ENCODE measurements around the gene MACROD2.

The MACROD2 gene

DNA sequence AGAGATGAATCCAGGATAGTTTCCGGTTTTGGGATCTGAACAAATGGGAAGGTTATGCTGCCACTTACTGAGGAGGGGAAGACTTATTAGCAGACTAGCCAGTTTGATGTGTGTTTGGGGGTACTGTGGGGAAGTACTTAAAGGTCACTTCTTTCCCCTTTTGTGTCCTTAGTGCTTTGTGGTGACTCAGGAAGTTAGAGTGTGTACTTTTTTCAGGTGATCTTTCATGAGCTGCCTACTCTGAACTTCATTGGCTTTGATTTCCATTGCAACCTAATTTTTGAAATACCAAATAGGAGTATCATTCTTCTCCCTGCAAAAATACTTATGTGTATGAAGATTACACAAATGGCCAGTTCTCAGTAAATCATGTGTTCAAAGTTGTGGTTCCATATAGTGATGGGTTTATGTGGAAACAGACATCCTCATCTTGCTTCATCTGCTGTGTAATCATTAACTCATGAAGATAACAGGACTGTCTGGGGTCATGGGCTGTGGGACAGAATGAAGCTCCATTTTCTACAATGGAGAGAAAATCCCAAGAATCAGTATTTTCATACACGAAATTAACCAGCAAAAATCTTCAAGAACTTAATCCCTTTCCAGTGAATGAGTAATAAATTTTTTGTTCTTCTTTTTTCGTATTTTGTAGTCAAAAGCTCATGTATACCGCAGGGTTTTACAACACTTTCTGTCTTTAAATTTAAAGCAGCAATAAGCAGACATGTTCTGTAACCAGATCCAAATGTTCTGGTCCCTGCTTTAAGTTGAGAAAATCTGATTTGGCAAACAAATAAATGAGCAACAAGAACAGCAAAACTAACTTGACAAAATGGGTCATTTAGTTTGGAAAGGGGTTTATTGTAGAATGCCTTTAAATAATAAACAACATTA is 614.3 kb downstream of the MACROD2 start:
- FAIRE-seq, result no peak

DNA sequence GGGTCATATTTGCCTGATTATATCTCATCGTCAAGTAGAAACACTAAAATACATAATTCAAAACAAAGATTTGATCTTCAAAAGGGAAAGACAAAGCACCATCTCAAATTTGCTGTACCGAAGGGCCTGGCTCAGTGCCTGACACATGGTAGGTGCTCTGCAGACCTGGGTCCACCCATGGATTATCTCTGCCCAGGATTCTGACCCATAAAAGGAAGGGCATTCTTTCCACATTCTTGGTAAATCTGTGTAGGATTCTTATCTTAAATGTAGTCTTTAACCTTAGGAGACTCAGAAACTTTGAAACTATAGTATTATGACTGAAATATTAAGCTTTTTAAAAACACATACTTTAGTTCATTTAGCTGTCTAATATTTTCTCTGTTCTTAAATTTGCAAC is 616.2 kb downstream of the MACROD2 start:
- FAIRE-seq, result no peak

DNA sequence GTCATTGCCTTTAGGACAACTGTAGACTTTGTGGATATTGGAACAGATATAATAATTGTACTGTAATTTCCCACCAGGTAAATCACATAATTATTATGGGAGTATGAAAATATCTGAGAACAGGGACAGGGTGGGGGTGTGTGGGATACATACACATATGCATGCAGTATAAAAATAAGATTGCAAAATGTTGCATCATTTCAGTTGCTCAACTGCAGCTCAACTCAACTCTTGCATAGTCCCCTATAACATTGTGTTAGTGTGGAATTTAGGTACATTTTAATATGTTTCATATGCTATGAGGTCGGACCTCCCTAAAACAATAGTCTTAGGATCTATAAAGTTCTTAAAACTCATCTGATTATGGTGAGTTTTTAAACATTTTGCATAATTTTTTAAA is 617.1 kb downstream of the MACROD2 start:
- FAIRE-seq, result no peak

DNA sequence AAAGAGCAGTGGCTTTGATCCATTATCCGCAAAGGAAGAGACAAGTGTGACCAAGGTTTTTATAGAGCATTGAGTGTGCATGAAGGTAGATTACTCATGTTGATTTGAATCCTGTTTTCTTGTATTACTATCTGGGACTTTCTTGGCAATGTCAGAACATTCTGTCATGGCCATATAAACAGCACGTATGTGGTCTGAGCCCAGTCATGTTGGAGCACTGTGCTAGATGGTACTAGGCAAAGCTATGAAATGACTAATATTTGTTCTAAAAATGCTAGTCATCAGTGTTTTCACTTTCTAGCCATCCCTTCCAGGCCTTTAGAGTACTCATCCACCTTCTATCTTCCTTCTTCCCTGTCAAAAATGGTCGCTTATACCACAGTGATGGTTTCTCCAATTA is 620.7 kb downstream of the MACROD2 start:
- no peak for FAIRE-seq

DNA sequence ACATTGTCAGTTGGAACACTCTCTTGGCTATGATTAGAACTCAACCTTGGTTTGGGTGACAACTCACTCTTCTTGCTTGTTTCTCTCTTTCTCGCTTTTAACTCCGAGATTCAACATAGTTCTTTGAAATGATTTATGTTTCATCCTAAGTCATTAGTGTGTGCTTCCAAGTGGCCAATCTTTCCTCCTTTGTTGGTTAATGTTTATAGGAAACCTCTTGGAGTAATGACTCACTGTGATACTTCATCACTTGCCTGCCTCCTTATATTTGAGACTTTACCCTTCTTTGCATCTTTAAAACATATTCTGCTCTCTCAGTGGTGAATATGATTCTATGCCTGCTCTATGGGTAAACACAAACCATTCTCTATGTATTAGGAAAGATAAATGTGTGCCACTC is 621.8 kb downstream of the MACROD2 start:
- no peak for FAIRE-seq

DNA sequence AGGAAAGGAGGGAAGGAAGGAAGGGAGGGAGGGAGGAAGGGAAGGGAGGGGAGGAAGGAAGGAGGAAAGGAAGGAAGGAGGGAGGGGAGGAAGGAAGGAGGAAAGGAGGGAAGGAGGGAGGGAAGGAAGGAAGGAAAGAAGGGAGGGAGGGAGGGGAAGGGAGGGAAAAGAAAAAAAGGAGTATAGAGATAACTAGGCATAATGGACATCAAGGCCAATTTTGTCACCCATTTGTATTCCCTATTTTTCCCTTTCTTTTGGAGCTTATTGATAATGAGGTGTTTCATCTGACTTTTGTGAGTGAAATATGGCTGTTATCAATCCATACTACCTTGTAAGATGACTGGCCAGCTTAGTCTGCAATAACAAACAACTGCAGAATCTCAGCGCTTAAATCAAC is 624.1 kb downstream of the MACROD2 start:
- FAIRE-seq, result no peak

DNA sequence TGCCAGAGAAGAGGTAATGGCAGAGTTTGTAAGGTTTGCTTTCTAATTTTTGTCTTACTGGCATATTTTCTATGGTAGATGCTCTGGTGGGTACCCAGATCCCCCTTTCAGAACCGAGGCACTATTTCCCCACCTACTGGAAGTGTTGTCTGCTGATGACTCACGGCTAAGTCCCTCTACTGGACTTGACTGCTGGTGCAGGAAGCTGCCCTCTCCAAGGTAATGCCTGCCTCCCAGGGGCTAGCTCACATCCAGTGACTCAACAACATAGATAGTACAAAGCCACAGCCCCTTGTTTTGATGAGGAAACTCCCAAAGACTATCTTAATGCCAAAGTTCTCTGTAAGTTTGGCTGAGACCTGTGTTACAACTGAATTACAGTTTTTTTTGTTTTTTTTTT is 627.5 kb downstream of the MACROD2 start:
- FAIRE-seq, result no peak

DNA sequence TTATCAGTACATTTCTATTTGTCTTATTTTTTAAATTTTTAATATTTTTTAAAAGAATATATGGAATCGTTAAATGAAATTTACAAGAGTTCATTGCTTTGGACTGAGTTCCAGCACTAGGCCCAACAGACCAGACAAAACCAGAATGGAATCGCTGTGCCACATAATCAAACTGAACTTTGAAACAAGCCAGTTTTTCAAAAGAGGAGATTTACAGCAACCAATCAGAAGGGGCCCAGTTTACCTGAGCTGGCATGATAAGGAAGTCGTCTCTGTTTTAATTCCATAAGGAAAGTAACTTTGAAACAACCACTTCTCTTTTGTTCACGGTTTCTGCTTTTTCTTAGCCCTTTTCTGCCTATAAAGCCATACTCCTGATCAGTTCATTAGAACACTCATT is 635.7 kb downstream of the MACROD2 start:
- FAIRE-seq, result no peak

DNA sequence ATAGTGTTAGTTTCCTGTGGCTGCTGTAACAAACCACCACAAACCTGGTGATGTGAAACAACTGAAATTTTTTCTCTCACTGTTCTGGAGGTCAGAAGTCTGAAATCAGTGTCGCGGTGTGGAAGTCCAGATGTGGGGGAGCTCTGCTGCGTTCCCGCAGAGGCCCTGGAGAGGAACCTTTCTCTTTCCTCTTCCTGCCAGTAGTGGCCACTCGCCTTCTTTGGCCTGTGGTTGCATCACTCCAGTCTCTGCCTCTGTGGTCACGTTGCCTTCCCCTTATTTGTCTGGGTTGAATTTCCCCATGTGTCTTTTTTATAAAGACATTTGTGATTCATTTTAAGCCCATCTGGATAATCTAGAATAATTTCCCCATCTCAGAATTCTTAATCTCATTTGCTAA is 637.6 kb downstream of the MACROD2 start:
- no peak for FAIRE-seq

DNA sequence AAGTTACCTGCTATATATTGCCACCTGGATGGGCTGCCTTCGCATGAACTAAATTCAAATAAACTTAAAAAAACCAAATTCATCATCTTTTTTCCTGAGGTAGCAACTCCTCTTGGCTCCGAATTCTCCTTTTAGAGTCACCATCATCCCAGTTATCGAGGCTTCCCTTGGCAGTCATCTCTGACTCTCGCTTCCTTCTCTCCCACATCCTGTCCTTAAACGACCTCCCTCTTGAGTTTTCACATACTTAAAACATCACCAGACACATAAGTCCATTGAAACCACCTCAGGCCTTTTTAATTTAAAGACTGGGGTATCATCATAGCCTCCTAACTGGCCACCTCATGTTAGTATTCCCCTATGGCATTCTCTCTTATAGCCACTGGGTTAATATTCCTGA is 638.2 kb downstream of the MACROD2 start:
- FAIRE-seq, result no peak

DNA sequence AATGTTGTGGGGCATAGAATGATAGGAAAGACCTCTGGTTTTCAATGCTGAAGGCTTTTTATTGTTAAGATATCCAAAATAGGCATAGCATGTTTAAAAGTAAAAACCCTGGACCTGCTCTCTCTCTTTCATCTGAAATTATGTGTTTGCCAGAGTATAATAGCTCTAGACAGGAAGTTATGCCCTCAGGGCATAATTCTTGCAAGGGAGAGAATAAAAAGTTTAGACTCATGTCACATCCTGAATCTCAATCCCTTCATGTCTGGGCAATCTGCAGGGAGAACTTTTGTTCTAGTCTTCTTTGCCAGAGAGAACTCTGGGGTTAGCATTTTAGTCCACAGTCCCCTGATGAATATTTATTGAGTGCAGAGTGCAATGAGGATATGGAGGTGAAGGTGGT is 639.3 kb downstream of the MACROD2 start:
- no peak for FAIRE-seq

DNA sequence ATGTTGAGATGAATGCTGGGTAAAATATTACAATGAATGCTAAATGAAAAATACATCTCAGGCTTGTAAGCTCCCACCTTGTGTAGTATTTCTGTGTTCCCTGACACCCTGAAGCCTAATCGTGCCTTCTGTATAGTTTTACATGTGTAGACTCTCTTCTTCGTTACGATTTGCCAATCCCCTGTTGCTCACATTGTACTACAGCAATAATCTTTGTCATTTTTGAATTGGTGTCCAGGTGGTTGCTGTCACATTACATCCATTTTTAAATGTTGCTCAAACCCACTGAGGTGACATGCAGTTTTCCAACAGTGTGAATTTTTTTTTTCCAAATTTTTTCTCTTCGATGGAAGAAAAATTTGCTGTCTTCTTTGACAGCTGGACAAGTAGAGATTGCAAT is 642.1 kb downstream of the MACROD2 start:
- FAIRE-seq, result no peak

DNA sequence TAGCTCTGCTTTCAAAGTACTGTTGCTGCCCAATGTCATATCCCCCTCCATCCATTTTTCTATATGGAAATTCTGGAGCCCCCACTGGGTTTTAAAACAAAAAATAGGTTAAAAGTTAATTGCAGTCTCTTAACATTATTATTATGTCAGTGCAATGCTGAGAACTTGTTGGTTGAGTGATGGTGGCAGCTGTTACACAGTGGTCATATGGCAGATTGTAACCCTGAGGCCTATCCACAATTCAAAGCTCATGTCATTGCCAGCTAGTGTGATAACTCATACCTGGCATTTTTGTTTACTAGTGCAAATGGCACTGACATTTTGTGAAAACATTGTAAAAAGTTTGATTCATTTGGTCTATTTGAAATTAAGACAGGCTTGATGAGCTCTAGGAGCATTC is 647.8 kb downstream of the MACROD2 start:
- FAIRE-seq, result no peak

DNA sequence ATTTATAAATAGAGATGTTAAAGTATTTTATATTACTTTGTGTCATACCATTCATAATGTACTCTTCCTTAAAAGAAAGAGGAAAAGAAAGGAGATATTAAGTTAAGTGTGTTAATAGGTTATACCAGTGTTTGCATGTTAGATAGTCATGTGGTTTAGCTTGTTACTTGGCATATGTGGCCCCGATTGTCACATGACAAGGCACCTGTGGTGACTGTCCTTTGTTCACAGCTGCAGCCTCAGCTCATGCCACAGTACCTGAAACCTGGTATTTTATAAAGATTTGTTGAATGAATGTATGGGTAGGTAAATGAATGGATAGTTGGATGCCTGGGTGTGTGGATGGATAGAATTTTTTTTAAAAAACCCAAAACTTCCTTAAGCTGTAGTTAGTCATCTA is 648.2 kb downstream of the MACROD2 start:
- no peak for FAIRE-seq

DNA sequence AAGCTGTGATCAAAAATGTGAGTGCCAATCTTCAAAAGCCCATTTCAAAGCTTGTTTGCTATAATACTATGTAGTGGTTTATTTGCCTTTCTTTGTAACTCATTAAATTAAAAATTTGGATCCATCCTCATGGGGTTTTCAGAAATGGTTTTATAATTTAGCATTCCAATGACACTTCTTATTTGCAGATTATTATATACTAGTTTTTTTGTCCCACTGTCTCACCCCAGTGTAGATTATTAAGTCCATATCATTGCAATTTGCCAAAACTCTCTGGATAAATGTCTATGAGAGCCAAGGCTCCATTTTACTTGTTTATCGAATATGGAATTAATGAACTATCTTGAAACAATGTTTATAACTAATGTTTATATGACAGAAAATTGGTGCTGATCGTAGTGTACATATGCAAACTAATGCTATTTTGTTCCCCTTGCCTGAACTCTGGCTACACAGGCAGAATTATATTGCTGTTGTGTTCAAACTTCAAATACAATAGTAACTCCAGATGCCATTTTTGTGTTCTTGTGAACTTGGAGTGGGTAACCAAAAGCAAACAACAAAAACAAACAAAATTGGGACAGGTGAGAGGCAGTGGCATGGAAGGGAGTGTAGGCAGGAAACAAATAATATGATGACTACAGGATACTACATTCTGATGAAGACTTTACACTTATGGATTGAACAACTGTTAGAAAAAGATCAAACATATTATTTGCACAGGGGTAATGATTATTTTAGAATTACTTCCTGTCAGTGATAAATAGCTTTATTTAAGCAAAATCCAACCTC is 649.2 kb downstream of the MACROD2 start:
- no peak for FAIRE-seq

DNA sequence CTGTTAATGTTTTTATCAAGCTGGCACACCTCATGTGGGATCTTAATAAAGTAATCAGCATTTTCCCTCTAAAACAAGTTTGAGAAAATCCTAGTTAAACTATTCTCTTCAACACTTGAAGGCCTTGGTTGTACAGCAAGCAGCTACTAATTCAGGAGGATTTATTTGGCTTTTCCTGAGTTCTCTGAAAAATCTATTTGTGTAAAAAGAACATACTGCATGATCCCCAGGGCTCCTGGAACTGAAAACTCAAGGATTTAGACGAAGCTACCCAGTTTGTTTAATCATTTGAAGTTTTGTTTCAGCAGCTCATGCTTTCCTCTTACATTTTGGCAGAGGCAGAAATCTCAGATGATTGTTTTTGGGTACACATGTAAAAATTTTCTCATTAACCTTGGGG is 651.7 kb downstream of the MACROD2 start:
- FAIRE-seq, result no peak

DNA sequence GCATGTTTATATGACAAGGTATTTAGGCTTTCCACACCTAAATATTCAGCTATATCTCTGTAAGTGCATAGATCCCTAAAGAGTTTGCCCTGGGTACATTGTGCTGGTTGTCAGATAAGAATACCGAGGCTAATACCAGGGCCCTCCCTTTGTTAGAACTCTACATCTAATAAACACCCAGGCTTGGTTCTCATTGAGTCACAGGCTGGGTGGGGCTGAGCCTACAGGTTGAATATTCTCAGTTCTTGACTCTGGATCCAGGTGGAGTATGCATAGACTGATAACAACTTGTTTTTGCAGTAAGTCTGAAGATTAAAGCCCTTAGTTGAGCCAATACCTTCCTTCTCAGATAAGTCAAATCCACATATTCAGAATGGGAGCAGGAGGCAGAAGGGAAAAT is 654.3 kb downstream of the MACROD2 start:
- no peak for FAIRE-seq

DNA sequence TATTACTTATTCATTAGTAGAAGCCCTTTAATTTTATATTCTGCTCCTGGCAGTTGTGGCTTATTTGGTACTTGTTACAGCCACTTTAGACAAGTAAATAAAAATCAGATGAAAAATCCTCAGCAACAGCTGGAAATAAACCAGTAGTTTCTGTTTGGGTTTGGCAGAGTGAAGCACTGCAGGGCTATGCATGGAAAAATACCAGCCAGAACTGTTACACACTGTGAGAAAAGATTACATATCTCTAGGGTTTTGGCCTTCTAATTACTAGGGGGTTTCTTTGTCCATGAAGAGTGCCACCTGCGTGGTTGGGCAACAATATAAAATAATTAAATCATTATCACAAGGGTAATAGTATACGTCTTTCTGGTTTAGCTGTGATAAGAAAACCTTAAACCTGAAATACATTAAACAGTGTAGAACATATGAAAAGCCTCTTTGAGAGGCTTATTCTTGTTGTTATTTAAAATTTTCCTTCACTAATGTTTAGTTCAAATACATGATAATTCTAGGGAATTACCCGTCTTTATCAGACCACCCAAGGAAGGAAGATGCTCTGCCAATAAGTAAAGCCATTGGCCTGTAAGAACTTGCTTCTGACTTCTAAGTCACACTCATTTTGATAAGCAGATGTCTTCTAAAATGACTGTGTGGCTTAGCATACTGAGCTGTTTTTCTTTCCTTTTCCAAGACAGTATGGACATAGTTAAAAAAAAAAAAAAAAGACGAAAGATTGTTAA is 662.1 kb downstream of the MACROD2 start:
- no peak for FAIRE-seq

DNA sequence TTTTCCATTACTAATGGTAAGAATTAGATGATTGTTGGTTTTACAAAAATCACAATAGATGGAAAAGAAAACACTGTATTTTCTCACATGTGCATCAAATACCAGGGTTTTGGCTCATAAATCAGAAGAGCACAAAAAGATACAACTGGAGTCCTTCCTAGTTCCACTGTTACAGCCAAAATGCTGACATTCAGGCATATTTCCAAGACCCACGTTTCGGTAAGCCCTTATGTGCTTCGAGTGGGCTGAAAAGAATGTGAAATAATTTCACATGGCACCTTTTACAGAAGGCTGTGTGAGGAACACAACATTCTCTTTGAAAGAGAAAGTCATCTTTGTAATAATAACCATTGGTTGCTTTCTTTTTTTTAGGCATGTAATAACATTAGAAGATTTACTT is 668.8 kb downstream of the MACROD2 start:
- no peak for FAIRE-seq

DNA sequence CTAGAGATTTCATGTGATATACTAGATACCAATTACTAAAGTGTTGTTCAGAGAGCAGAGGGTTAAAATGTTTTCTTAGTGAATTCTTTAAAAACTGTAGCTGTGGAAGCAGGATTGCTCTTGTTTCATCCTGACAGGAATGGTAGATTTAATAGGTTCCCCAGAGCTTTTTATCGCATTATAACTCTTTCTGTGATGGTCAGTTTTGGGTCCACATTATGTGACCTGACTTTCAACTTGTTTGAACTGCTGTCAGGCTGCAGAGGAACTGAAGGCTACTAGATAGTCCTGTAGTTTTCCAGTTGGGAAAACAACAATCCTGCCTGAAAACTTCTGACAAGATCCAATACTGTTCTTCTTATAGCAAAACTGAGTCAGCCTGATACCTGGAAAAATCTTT is 671.4 kb downstream of the MACROD2 start:
- no peak for FAIRE-seq

DNA sequence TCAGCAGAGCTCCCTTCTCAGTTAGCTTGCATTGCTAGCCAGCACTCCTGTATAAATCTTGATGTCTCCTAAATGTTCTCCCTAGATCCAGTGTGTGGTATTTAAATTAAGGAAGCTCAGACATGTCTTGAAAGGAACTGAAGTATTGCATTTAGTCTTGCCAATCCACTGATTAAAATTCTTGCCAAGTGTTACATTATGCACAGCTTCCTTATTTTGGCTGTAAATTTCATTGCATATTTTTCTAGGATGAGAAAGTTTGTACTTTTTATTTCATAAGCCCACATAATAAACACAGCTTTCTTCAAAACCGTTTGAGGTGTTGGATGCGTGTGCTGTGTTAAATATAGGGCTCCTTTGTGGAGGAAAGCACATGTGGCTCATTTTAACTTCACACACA is 671.9 kb downstream of the MACROD2 start:
- no peak for FAIRE-seq

DNA sequence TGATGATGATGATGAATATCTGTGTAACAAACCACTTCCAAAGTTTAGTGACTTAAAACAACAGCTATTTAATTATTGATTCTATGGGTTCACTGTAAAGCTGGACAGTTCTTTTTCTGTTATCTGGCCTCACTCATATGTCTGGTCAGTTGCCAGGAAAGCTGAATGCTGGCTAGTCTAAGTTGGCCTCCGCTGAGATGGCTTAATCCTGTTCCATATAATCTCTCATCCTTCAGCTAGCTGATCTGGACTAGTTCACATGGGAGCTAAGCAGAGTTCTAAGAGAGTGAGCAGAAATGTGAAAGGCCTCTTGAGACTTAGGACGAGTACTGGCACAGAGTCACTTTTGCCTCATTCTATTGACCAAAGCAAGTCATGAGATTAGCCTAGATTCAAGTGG is 676.8 kb downstream of the MACROD2 start:
- FAIRE-seq, result no peak

DNA sequence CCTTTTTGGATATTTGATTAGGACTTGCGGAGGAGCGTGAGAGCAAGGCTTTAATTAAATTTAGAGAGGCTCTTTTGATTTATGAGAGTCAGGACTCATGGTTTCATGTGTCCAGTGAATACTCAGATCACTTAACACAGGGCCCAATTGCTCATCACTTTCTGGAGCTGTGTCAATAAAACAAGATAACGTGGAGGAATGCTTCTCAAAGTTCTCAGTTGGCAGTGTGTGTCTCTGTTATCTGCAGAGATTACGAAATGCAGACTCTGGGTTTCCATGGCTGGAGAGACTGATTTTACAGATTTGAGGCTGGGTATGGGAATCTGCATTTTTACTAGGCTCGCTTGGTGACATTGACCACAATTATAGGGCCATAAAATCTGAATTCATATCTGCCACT is 677.8 kb downstream of the MACROD2 start:
- no peak for FAIRE-seq

DNA sequence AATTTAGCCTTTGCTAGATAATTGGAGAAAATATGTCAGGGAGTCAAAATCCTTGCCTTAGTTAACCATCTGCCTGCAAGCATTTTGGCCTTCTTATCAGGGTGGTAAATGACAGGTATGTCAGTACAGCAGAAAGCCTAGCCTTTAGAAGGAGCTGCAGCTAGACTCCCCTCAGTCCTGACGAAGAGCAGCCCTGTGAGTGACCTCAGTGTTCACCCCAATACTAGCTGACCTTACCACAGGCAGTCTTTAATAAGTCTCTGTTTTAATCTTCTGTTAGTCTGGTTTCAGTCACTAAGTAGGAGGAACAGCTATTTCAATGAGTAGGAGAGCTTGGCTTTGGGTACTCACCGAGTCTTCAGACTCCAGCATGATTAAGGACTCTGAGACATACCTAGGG is 682.1 kb downstream of the MACROD2 start:
- no peak for FAIRE-seq

Measured in G401.6 (cell line).